Caki2 (cell line): ENCODE data around the gene TTI1. TPM values are rescaled to one million over a fixed set of nuclear protein-coding genes. Genes with fewer than 3 reads are reported as not detected.

ENCODE experiments used
- DNase-seq: peaks from one replicate; pipeline ENCODE4 v3.0.0-alpha.2; 2015; ENCODE audit warnings: low read depth
- in situ Hi-C: cut with HindIII; loops from 2 replicates; pipeline ENCODE4 v1.10.0; 2016; ENCODE audit warnings: low sequenced_read_pairs, low pct_unique_long_range_greater_than_20kb, mixed read lengths
- total RNA-seq: library from RNA; depleted of rRNA; stranded (reverse); fragments of >200 nt; shearing (Covaris generic); gene quantifications from 2 replicates; pipeline ENCODE4 v1.2.3, GENCODE V29; 2014; ENCODE audit warnings: low replicate concordance; rRNA removed

TTI1 gene
- total RNA-seq, 1 experiment from 2014 or later: 28.5 TPM

GRCh38 chr20:37935435-37935834, 97.8 kb downstream of the TTI1 start:
- in situ Hi-C loops: no loop called here
- DNase-seq: no peak

GRCh38 chr20:37934634-37935375, 98.5 kb downstream of the TTI1 start:
- in situ Hi-C loops: no loop called here
- no peak for DNase-seq

GRCh38 chr20:37933786-37934633, 99.2 kb downstream of the TTI1 start:
- no peak for DNase-seq
- in situ Hi-C loops: no loop called here

Other genes with a start within 250 kb of the TTI1 start
- not detected in 2 replicates for gene VSTM2L, start 130.3 kb downstream of the TTI1 start, total RNA-seq
- gene RPRD1B, start 290 bp upstream of the TTI1 start, total RNA-seq: 20.0 and 22.9 TPM in 2 replicates
- gene TGM2, start 131.8 kb upstream of the TTI1 start, total RNA-seq: 144 and 178 TPM in 2 replicates
- 0.20 TPM in 1 of 2 replicates, not detected in the other for gene KIAA1755, start 227.3 kb upstream of the TTI1 start, total RNA-seq